Effector CD8-positive, alpha-beta T cell (primary cell): ENCODE results near the gene TSKU.
"Not testable (repeated sequence)": the region's sequence is repeated elsewhere in the genome, so short reads cannot be mapped to it uniquely, and the experiment has no call there.

Source experiments
- DNase-seq: peaks from one replicate; lab custom pipeline; 2025; lab: John Stamatoyannopoulos, UW

The TSKU gene

DNA sequence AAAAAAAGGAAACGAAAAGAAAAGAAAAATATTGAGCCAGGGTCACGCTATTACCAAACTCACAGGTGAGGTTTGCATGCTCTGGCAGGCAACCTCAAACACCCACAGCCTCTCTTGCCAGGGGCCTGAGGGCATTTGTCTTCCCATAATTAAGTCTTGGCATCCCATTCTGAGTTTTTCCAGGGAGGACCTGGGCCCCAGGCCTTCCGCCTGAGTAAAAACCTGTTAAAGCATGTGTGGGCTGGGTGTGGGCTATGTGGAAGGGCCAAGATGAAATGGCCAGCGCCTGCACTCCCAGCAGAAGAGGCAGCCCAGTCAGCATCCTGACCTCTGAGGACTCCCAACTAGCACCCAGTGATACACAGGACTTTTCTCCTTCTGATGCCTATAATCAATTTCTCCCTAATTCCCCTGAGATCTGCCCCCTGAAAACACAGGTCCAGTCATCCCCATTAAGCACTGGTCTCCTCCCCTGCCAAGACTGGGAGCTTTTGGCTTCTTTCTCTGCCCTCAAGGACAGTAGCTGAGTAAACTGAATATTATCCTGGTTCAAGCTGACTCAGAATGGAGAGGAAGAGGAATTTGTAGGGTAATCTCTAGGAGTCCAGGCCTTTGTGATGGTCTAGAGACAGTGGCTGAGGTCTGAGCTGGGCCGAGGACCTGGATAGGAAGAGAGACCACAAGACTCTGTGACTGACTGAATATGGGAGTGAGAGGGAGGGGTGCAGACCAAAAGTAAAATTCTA lies 42.0 kb downstream of the TSKU start:
- DNase-seq = no peak

DNA sequence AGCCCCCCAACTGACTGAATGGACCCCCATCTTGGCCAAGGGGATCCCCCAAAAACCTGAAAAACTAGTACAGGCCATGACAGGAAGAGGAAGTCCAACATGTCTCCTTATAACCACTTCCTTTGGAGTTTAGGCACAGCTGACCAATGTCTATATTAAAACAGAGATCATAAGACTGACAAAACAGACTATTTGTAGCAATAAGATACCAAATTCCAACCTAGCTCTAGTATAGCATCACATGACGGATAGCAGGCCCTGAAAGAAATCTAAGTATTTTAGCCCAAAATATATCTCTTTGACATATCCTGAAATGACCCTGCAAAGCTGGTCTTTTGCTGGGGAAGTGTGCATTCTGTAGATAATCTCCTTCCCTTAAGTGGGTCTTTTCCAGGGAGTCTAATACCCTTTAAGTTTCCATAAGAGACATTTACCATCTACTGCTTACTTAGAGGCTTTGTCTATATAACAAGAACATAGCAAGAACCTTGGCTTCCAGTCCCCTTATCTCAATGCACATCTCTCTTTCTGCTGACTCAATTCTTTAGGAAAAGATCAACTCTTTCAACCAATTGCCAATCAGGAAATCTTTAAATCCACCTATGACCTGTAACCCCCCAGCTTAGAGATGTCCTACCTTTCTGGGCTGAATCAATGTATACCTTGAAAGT lies 42.7 kb downstream of the TSKU start:
- DNase-seq = no peak

- DNase-seq = not testable (repeated sequence)
These were observed 43.4 kb downstream of the TSKU start for GRCh38 chr11:76826508-76826907.

- DNase-seq = not testable (repeated sequence)
These were observed 43.8 kb downstream of the TSKU start for GRCh38 chr11:76827005-76827404.

DNA sequence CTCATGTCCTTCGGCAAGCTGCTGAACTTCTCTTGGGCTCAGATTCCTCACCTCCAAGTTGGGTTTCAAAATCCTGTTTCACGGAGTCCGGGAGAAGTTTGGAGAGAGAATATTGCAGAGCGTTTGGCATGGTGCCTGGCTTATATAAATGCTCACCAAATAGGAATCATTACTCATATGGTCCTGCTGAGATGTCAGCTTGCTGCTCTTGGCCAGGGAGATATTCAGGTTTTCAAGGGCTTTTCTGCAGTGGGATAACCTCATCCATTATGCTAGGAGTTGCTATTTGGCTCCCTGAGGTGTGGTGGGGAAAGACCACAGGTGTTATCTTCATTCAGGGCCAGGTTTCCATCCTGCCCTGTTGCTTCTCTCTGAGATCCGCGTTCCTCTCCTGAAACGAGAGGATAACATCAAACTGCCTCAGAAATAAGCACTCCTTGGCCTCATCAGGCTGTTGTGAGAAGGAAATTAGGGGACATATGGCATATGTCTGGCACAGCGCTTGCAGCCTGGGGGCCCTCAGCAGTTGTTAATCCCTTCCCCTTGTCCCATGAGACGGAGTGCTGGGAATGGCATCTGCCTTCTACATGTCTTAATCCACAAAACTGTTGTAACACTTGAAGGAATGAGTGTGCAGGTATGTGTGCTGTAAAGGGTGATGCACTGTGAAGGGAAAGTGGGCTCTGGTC lies 47.6 kb downstream of the TSKU start:
- no peak for DNase-seq

DNA sequence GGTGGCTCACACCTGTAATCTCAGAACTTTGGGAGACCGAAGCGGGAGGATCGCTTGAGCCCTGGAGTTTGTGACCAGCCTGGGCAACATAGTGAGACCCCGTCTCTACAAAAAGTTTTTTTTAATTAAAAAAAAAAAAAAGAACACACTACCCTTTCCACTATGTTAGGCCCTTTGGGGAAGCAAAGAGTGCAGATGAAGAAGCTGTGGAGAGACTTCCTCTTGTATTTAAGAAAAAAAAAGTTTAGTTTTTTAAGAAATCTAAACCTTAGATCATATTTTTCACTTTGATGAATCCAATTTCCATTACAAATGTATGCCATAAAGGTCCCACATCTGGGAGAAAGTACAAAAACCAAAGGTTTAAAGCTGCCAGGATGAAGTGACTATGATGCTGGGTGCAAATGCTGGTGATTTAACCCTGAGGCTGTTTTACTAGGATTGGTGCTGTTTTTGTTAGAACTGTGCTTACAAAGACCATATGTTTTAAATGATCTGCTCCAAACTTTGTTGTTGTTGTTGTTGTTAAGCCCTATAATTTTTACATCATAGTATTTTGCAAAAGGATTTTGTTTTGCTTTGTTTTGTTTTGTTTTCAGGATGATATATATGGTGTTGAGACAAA lies 48.6 kb downstream of the TSKU start:
- no peak for DNase-seq

- no peak for DNase-seq
These were observed 49.2 kb downstream of the TSKU start for GRCh38 chr11:76832361-76832760.

DNA sequence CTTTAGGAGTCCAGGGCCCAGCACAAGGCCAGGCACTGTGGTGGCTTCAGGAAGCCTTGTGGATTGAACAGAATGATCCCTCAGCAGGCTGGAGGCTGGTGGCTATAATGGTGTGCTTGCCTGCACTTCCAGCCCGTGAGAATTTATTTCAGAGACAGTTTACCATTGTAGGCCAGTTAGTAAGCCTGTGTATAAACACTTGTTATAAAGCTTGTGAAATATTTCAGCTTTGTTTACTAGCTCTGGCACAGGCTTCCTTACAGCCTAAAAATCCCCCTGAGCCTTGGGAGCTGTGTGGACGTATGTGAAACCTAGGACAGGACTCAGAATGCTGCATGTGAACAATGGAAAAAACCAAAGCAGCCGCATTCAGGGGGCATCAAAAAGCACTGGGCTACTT lies 51.0 kb downstream of the TSKU start:
- DNase-seq = no peak

DNA sequence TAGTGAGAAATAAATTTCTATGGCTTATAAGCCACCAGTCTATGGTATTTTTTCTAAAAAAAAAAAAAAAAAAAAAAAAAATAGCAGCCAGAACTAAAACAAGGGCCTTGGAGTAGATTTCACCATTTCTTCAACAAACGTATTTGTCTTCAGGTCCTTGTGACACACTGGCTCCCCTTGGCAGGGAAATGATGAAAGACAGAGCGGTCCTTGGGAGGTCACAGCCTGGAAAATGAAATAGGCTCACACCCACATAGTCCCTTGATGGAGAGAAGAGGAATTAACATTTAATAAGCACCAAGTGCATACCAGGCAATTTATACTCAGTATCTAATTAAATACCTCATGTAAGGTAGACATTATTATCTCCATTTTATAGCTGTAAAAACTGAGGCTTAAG lies 51.9 kb downstream of the TSKU start:
- DNase-seq = no peak

DNA sequence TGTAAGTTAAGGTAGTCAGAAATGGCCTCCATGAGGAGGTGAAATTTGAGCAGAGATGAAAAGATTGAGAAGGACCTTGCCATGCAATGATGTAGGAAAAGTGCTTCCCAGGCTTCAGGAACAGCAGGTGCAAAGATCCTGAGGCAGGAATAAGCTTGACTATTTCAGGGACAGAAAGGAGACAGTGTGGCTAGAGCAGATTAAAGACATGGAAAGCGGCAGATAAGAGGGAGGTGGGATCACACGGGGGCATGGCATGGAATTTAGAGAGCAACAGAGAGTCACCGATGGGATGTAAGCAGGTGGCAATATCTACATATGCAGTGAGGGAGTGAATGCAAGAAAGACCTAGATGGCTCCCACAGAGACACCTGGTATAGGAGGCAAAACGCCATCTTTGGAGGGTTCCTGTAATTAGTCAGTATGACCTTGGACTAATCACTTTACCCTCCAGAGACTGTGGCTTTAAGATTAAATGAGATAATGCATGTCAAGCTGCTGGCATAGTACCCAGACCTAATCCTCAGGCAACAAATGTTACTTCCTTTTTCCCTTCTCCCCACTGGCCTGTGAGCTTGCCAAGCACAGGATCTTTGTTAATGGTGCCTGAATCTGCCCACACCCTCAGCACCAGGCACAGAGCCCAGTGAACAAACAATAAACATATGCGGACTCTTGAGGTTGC lies 52.9 kb downstream of the TSKU start:
- no peak for DNase-seq

DNA sequence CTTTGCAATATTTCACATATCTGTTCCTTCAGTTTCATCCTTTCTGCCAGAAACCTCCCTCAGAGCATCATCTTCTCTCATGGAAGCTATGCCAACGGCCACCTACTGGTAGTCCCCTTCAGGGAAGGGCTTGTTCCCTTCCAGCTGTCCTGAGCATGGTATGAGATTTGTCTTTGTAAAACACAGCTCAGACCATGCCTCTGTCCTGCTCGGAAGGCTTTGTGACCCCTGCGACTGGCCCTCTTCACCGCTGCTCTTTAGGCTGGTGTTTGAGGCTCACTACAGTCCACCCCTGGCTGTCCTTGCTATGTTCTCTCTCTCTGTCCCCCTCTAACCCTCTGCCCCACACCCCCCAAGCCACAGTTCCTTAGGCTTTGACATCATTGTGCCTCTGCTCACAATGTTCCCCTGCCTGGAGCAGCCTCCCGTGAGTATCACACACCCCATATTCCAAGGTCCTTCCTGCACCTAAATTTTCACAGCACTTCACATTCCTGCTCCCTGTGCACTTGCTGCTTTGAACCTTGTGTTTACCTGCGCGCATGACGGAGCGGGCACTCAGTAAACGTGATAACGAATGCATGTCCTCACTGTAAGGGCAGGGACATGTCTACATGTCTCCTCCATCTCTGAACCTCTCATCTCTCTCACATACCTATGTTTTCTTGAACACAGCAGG lies 53.6 kb downstream of the TSKU start:
- DNase-seq = no peak

- DNase-seq = no peak
These were observed 54.8 kb downstream of the TSKU start for GRCh38 chr11:76837696-76838677.

DNA sequence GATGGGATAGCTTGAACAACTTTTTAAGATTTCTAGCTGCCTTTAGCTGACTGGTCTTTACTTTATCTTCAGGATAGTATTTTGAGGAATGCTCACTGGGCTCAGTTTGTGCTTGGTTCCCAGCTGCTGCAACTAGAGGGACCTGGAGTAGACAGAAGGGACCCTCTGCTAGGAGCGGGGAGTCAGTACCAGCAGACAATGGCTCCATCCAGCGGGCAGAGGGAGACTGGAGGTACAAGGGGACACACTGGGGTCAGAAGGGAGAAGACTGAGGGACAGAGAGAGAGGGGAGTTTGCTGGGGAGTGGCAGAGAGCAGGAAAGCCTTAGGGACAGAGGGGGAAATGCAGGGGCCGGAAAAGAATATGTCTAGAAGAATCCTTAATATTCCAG lies 55.5 kb downstream of the TSKU start:
- DNase-seq = no peak

GRCh38 chr11:76839311-76839710 lies 56.2 kb downstream of the TSKU start:
- no peak for DNase-seq

DNA sequence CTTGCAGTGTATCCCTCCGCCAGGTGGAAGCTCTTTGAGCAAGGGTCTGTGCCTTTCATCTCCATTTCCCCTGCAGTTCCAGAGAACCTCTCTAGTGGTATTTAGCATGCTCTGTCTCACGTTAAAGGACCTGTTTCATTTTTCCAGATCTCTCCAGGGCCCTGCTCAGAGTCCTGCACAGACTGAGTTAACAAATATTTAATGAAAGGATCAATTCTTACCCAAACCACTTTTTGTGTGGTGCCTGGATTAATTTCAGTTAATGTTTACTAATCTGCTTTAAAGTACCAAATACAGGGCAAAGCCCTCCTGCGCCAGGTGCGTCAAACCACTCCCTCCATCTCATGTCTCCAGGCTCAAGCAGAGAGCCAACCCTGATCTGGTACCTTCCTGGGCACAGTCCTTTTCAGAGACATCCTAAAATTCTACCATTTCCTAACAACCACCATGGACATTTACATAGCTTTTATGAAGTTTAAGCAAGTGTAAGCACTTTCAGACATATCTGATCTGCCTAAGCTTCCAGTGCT lies 58.8 kb downstream of the TSKU start:
- no peak for DNase-seq

- no peak for DNase-seq
These were observed 60.8 kb downstream of the TSKU start for GRCh38 chr11:76843907-76844306.

- DNase-seq = no peak
These were observed 61.4 kb downstream of the TSKU start for GRCh38 chr11:76844511-76844910.

DNA sequence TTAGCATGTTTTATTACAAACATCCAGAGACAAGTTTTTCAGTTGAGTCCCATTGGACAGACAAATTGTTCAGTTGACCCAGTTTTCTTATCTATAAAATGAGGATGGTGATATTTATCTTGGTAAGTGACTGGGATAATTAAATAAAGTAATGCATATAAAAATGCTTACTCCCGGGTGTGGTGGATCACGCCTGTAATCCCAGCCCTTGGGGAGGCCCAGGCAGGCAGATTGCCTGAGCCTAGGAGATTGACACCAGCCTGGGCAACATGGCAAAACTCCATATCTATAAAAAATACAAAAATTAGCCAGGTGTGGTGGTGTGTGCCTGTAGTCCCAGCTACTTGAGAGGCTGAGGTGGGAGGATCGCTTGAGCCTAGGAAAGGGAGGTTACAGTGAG lies 61.9 kb downstream of the TSKU start:
- DNase-seq = no peak

DNA sequence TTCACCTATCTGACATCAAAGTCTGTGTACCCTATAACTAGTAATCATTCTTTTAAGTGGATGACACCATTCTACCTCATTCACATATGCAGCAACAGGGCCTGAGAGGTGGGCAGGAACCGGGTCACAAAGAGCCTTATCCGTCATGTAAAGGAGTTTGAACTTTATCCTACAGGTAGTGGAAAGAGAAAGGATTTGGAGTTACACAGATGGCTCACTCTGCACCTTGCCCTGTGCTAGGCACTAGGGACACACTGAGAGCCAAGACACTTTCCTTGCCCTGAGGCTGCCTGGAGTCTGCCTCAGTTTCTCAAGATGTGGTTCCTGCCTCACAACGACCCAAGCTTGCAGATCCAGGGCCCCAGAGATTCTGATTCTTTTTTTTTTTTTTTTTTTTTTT lies 63.3 kb downstream of the TSKU start:
- no peak for DNase-seq
